AG09309 (cell line): Measurements from ENCODE around the gene CACNA1B.
"Not testable (repeated sequence)": the region's sequence is repeated elsewhere in the genome, so short reads cannot be mapped to it uniquely, and the experiment has no call there.

Experiments used
- DNase-seq: peaks from one replicate; pipeline ENCODE4 v3.0.0-alpha.2; 2010; ENCODE audit warnings: low read depth
- H3K4me3 ChIP-seq: 2 replicates; pipeline ENCODE4 v1.5.1; 2011; ENCODE audit warnings: mild to moderate bottlenecking, low read depth, low read length, moderate library complexity; ENCODE audit not compliant: control insufficient read depth
- TF ChIP-seq, protein P1 (sequence below): IDR thresholded peaks from 2 replicates; pipeline ENCODE4 v1.5.1; 2011; ENCODE audit warnings: mild to moderate bottlenecking, low read depth, low read length, inconsistent platforms; ENCODE audit not compliant: insufficient read depth, control insufficient read depth; ENCODE audit errors: missing control alignments

The CACNA1B gene

DNA sequence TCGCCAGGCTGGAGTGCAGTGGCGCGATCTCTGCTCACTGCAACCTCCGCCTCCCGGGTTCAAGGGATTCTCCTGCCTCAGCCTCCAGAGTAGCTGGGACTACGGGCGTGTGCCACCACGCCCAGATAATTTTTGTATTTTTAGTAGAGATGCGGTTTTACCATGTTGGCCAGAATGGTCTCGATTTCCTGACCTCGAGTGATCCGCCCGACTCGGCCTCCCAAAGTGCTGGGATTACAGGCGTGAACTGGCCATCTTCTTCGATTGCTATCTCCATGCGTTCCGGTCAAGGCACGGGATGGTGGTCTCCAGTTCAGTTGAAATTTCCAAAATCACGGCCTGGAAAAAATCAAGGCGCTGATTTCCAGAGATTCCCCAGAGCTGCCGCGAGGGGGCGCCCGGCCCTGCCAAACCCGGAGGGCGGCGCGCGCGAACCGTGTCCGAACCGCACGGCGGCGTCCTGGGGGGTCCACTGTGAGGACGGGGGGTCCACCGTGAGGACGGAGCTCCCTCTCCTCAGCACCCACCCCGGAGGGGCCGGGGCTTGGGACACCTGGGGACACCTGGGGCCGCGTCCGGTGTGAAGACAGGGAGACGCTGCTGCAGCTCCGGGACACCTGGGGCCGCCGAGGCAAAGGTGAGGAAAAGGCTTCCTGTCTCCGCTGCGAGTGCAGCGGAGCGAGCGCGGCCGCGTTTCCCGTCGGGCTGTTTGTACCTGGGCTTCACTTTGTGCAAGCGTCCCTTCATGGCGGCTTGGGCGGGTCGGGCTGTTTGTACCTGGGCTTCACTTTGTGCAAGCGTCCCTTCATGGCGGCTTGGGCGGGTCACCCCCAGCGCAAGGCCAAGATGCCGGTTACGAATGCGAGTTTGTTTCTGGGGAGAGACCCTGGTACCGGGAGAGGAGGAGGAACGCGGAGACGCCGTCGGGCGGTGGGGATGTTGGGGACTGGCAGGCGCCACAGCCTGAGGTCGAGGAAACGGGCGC lies 272.4 kb downstream of the CACNA1B start:
- peak overlapping the region; percentile 10 for H3K4me3 ChIP-seq
- DNase-seq = not testable (repeated sequence)
- TF ChIP-seq, protein P1, sequence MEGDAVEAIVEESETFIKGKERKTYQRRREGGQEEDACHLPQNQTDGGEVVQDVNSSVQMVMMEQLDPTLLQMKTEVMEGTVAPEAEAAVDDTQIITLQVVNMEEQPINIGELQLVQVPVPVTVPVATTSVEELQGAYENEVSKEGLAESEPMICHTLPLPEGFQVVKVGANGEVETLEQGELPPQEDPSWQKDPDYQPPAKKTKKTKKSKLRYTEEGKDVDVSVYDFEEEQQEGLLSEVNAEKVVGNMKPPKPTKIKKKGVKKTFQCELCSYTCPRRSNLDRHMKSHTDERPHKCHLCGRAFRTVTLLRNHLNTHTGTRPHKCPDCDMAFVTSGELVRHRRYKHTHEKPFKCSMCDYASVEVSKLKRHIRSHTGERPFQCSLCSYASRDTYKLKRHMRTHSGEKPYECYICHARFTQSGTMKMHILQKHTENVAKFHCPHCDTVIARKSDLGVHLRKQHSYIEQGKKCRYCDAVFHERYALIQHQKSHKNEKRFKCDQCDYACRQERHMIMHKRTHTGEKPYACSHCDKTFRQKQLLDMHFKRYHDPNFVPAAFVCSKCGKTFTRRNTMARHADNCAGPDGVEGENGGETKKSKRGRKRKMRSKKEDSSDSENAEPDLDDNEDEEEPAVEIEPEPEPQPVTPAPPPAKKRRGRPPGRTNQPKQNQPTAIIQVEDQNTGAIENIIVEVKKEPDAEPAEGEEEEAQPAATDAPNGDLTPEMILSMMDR = peak; percentile 2

DNA sequence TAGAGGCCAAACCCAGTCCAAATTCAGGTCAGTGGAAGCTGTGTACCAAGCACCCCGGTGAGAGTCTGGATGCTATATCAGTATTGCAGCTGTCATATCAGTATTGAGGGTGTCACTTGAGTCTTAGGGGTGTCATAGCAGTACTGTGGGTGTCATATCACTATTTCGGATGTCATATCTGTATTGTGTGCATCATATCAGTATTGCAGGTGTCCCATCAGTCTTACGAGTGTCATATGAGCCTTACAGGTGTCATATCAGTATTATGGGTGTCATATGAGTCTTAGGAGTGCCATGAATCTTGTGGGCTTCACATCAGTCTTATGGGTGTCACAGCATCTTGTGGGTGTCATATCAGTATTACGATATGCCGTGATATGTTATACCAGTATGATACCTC lies 278.2 kb downstream of the CACNA1B start:
- not testable (repeated sequence) for DNase-seq, H3K4me3 ChIP-seq

DNA sequence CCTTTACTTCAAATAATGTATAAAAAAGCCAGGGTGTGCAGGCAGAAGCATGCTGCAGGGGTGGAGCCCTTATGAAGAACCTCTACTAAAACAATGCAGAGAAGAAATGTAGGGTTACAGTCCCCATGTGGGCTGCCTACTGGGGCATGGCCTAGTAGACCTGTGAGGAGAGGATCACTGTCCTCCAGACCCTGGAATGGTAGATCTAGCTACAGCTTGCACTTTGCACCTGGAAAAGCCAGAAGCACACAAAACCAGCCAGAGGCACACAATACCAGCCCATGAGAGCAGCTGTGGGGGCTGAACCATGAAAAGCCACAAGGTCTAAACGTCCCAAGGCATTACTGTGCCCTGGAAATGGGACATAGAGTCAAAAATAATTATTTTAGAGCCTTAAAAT lies 289.2 kb downstream of the CACNA1B start:
- DNase-seq, H3K4me3 ChIP-seq: not testable (repeated sequence)
